NCI-H2107 treated with DMSO at 0.1 percent for 48 hours (cell line): ENCODE measurements around the gene MAP2K2.

Experiments used
- DNase-seq: peaks from one replicate; lab custom pipeline; 2025; ENCODE audit not compliant: unreplicated experiment; lab: John Stamatoyannopoulos, UW

The MAP2K2 gene

GRCh38 chr19:4045597-4046361 is 78.1 kb downstream of the MAP2K2 start:
- DNase-seq, result no peak

- no peak for DNase-seq
Measured at GRCh38 chr19:4044990-4045465, 78.9 kb downstream of the MAP2K2 start.

DNA sequence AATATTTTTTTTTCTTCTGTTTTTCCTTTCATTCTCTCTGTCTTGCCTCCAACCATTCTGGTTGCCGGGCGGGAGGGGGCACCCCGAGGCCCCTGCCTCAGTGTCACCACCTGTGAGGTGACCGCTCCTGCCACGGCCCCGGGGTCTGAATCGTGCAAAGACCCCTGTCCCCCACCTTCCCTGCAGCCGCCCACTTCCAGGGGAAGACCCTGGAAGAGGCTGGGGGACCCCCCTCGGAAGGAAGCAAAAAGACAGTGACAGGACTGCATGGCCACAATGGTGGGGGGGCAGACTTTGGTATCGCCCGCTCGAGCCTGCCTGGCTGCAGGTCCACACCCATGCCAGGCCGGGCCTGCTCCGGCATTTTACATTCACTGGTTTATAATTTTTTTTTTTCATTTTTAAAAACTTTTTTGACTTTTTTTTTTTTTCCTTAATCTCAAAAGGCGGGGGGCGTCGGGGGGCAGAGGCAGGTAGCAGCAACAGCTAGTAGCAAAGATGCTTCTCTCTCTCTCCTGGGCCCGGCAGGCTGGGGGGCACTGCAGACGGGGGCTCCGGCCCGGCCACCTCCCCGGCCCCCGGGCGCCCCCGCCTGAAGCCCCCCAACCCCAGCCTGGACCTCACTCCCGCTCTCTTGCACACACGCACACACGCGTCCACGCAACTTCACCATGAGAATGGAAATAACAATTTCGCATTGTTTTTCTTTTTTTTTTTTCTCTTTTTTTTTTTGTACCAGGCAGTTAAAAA is 79.8 kb downstream of the MAP2K2 start:
- no peak for DNase-seq

GRCh38 chr19:4043401-4043800 is 80.5 kb downstream of the MAP2K2 start:
- no peak for DNase-seq

DNA sequence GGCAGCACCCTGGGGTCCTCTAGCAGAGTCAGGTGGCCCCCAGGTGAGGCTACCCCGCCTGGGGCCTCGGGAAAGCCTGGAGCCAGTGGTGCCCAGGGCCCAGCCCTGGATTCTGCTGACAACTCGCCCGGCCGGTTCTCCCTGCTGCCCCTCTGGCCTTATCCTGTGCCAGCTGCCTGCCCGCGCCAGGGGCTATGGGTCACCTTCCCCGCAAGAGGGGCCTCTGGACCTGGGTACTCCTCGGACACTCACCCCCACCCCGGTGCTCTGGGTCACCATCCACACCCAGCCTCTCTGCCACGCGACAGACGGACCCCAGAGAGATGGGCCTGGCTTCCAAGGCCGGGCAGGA is 81.2 kb downstream of the MAP2K2 start:
- DNase-seq, result no peak

DNA sequence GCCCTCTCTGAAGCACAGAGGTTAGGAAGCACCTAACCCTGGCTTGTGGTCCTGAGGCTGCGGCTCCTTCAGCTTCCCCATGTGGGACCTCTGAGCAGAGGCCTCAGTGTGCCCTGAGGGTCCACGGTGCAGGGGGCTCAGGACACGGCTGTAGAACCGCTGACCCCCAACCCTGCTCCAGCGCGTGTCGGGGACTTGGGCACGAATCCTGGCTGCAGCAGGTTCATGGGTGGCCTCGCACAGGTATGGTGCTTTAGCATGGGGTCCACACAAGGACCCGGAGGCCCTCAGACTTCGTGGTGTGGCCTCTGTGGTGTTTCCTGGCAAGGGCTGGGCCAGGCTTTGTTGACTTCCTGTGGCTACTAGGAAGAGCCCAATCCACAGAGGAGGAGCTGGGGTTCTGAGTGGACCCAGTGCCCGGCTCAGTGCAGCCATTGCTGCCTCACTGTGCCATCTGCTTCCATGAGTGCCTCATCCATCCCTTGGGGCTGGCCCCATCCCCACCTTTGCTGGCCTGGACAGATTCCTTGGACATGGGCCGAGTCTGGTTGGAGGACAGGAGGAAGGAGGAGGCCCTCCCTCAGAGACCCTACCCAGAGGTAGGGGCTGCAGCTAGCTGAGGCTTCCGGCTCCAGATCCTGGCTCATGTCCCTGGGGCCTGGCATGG is 81.7 kb downstream of the MAP2K2 start:
- no peak for DNase-seq
